Astrocyte (in vitro differentiated cells and primary cell): Measurements from ENCODE around the gene SAV1.

ENCODE experiments used
- EZH2 ChIP-seq: IDR thresholded peaks from 2 replicates; pipeline ENCODE4 v1.6.1; 2012; ENCODE audit warnings: mild to moderate bottlenecking, low read length, inconsistent platforms; ENCODE audit not compliant: insufficient read depth
- TF ChIP-seq, protein P1 (sequence below): IDR thresholded peaks from 2 replicates; pipeline ENCODE4 v1.5.1; 2011; ENCODE audit warnings: low read depth, mild to moderate bottlenecking, inconsistent platforms, low read length, moderate library complexity; ENCODE audit not compliant: insufficient read depth

GRCh38 chr14:50606468-50606867, 61.6 kb downstream of the SAV1 start:
- TF ChIP-seq, protein P1, sequence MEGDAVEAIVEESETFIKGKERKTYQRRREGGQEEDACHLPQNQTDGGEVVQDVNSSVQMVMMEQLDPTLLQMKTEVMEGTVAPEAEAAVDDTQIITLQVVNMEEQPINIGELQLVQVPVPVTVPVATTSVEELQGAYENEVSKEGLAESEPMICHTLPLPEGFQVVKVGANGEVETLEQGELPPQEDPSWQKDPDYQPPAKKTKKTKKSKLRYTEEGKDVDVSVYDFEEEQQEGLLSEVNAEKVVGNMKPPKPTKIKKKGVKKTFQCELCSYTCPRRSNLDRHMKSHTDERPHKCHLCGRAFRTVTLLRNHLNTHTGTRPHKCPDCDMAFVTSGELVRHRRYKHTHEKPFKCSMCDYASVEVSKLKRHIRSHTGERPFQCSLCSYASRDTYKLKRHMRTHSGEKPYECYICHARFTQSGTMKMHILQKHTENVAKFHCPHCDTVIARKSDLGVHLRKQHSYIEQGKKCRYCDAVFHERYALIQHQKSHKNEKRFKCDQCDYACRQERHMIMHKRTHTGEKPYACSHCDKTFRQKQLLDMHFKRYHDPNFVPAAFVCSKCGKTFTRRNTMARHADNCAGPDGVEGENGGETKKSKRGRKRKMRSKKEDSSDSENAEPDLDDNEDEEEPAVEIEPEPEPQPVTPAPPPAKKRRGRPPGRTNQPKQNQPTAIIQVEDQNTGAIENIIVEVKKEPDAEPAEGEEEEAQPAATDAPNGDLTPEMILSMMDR = no peak
- TF ChIP-seq EZH2 = no peak
